ENCODE measurements around the gene RIPOR3.

Gene RIPOR3

DNA sequence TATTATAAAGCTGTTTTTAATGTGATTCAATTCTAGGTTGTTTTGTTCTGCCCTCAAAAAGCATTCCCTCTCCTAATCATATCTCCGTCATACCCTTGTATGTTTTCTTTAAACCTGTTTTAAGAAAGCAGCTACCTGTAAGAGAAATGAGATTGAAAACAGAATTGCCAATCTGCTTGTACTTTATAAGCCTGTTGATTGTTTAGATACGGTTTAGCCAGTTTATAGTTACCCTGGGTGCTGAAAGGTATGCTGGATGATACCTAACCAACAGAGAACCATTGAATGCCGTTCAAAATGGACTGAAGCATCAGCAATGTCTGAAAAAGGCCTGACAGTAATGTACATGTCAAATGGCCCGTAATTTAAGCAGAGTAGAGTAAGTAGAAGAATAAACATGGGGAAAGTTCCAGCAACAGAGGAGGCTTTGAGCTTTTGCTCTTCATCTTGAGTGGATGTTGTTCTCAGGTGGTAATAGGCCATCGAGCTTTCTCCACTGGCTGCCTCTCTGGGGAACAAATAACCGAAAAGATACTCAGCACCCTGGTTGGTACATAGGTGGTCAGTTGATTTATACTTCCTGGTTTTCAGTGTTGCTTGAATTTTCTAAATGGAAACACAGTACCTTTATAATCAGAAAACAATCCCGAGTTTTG is 153.7 kb downstream of the RIPOR3 start:
- peak overlapping the region in 10 of 11 experiments; percentile 10 to 54 (median 24); a peak in 16 of 22 replicates for H3K4me2 ChIP-seq
- no peak overlapping the region for H3K9ac ChIP-seq
- TF ChIP-seq Cebpa-rat (IDR thresholded peaks at IDR 0.05) = no peak
- H4K20me1 ChIP-seq = peaks cover 29 to 86% (median 78%) of the 10 kb centered on the region in 11 experiments; a peak in 21 of 22 replicates
- peaks cover 10 to 73% (median 25%) of the 10 kb centered on the region in 11 experiments; a peak in 20 of 22 replicates for H3K36me3 ChIP-seq
- peaks cover 44 to 72% (median 52%) of the 10 kb centered on the region in 10 experiments for H3K4me1 ChIP-seq
- no peaks in the 10 kb centered on the region for H3K27me3 ChIP-seq
- peaks cover 26 to 44% (median 33%) of the 10 kb centered on the region in 11 experiments for H3K9me3 ChIP-seq (replicated peaks in 1 of 11)
- peak overlapping the region in 2 of 11 experiments; percentile 13 to 31; a peak in 3 of 22 replicates for H3K27ac ChIP-seq
- no peak overlapping the region for H3K4me3 ChIP-seq

- no peak overlapping the region for H3K4me3 ChIP-seq
- H3K27ac ChIP-seq = no peak overlapping the region
- H3K4me2 ChIP-seq = peak overlapping the region in 5 of 11 experiments; percentile 0 to 47 (median 28); a peak in 7 of 22 replicates
- no peak overlapping the region for H3K9ac ChIP-seq
- H3K36me3 ChIP-seq = peaks cover 10 to 72% (median 24%) of the 10 kb centered on the region in 11 experiments; a peak in 20 of 22 replicates
- H3K9me3 ChIP-seq (replicated peaks in 1 of 11) = peaks cover 26 to 44% (median 33%) of the 10 kb centered on the region in 11 experiments
- TF ChIP-seq Cebpa-rat (IDR thresholded peaks at IDR 0.05) = no peak
- H4K20me1 ChIP-seq = peaks cover 35 to 86% (median 78%) of the 10 kb centered on the region in 11 experiments; a peak in 21 of 22 replicates
- peaks cover 42 to 70% (median 52%) of the 10 kb centered on the region in 10 experiments for H3K4me1 ChIP-seq
- H3K27me3 ChIP-seq = no peaks in the 10 kb centered on the region
Measured at GRCh38 chr20:50536333-50536732, 155.0 kb downstream of the RIPOR3 start.
